Measurements from ENCODE around the gene UBAP1L.

Gene UBAP1L

DNA sequence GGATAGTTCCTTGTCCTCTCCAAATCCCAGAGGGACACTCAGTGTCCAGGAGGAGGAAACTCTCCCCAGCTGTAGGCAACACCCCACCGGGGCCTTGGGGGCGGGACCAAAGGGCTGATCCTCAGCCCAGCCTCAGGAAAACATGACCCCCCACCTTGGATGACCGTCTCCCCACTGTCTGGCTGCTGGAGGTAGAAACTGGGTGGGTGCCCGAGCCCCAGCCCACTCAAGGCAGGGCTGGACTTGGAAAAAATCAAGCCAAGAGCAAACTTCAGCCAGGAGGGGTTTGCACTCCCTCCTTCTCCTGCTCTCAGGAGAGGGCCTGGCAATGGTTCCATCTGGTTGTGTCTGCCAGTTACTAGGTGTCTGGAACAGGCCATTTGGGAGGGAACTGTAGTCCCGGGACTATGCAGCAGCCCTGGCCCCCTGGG is 43.6 kb downstream of the UBAP1L start:
- TF ChIP-seq, protein P1, sequence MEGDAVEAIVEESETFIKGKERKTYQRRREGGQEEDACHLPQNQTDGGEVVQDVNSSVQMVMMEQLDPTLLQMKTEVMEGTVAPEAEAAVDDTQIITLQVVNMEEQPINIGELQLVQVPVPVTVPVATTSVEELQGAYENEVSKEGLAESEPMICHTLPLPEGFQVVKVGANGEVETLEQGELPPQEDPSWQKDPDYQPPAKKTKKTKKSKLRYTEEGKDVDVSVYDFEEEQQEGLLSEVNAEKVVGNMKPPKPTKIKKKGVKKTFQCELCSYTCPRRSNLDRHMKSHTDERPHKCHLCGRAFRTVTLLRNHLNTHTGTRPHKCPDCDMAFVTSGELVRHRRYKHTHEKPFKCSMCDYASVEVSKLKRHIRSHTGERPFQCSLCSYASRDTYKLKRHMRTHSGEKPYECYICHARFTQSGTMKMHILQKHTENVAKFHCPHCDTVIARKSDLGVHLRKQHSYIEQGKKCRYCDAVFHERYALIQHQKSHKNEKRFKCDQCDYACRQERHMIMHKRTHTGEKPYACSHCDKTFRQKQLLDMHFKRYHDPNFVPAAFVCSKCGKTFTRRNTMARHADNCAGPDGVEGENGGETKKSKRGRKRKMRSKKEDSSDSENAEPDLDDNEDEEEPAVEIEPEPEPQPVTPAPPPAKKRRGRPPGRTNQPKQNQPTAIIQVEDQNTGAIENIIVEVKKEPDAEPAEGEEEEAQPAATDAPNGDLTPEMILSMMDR (IDR thresholded peaks at IDR 0.05; ENCODE audit: low read depth, low read length) = no peak
- TF ChIP-seq EZH2phosphoT487 (IDR thresholded peaks at IDR 0.05; ENCODE audit: low read depth) = no peak
- Histone ChIP-seq H3K4me1 (ENCODE audit: low read length) (peaks cover 7% of the 10 kb centered on the region), H3K27me3 (ENCODE audit: low read depth, low read length) (0 out of 2 replicates have a peak, but pooled peaks cover 5% of the 10 kb centered on the region), H3K9me3 (ENCODE audit: insufficient read depth, low read length) (no peaks in the 10 kb centered on the region), H2AFZ (ENCODE audit: low read depth, low read length) (no peak overlapping the region), H3K27ac (ENCODE audit: low read length) (no peak overlapping the region), H3K4me2 (ENCODE audit: low read length) (no peak overlapping the region), H3K9ac (ENCODE audit: low read length) (no peak overlapping the region), H4K20me1 (ENCODE audit: insufficient read depth, low read length) (no peaks in the 10 kb centered on the region), H3K79me2 (ENCODE audit: low read length) (no peaks in the 10 kb centered on the region), H3K36me3 (replicated peaks; ENCODE audit: low read depth, low read length) (no peaks in the 10 kb centered on the region), H3K4me3 (ENCODE audit: low read length) (no peak overlapping the region)

DNA sequence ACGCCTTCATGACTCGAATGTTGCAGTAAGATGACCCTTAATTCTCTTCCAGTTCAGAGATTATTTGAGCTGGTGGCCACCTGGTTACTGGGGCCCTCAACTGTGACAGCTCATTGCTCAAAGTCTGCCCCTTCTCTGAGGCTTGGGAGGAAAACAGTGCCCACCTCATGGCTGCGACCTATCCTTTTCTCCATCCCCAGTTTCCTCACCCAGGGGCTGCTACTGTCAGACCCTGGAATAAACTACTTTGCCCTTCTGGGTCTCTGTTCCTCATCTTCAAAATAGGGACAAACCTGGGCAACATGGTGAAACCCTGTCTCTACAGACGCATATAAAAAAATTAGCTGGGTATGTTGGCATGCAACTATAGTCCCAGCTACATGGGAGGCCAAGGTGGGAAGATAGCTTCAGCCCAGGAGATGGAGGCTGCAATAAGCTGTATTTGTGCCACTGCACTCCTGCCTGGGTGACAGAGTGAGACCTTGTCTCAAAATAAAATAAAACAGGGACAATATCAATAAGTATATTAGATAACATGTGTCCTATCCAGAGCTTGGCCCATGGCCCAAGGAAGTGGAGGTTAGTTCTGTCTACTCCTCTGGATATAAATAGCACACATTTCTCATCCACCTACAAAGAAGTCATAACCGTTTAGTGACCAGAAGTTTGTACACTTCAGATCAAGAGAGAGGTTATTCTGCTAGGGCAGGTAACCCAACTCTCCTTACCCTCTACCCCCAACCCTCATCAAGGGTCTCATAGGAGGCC is 45.0 kb downstream of the UBAP1L start:
- TF ChIP-seq, protein P1 (IDR thresholded peaks at IDR 0.05; ENCODE audit: low read depth, low read length) = no peak
- no peak for TF ChIP-seq EZH2phosphoT487 (IDR thresholded peaks at IDR 0.05; ENCODE audit: low read depth)
- Histone ChIP-seq H2AFZ (ENCODE audit: low read depth, low read length) (no peak overlapping the region), H3K4me3 (ENCODE audit: low read length) (no peak overlapping the region), H3K36me3 (replicated peaks; ENCODE audit: low read depth, low read length) (no peaks in the 10 kb centered on the region), H4K20me1 (ENCODE audit: insufficient read depth, low read length) (no peaks in the 10 kb centered on the region), H3K27ac (ENCODE audit: low read length) (no peak overlapping the region), H3K4me2 (ENCODE audit: low read length) (no peak overlapping the region), H3K9ac (ENCODE audit: low read length) (no peak overlapping the region), H3K27me3 (ENCODE audit: low read depth, low read length) (0 out of 2 replicates have a peak, but pooled peaks cover 9% of the 10 kb centered on the region), H3K9me3 (ENCODE audit: insufficient read depth, low read length) (no peaks in the 10 kb centered on the region), H3K4me1 (ENCODE audit: low read length) (peaks cover 7% of the 10 kb centered on the region), H3K79me2 (ENCODE audit: low read length) (no peaks in the 10 kb centered on the region)

DNA sequence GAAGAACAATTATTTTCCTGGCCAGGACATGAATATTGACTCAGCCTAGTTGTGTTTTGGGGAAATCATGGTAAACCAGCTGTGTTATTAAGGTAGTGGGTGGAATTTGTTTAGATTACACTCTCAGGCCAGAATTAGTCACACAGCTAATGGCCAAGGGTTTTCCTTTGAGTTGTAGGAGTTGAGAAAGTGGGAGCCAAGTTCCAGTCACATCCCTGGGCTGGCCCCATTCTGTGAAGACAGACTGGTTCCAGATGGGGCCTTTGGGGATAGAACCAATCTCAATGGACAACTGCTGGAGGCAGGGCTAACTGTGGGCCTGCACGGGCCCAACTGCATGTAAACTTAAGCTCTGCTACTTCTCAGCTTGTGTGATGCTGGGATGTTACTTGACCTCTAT is 45.8 kb downstream of the UBAP1L start:
- no peak overlapping the region for H3K9ac ChIP-seq (ENCODE audit: low read length)
- no peaks in the 10 kb centered on the region for H4K20me1 ChIP-seq (ENCODE audit: insufficient read depth, low read length)
- H3K4me1 ChIP-seq (ENCODE audit: low read length) = peaks cover 3% of the 10 kb centered on the region
- H3K27me3 ChIP-seq (ENCODE audit: low read depth, low read length) = 0 out of 2 replicates have a peak, but pooled peaks cover 9% of the 10 kb centered on the region
- H3K4me2 ChIP-seq (ENCODE audit: low read length) = no peak overlapping the region
- no peaks in the 10 kb centered on the region for H3K79me2 ChIP-seq (ENCODE audit: low read length)
- H2AFZ ChIP-seq (ENCODE audit: low read depth, low read length) = no peak overlapping the region
- H3K27ac ChIP-seq (ENCODE audit: low read length) = no peak overlapping the region
- H3K9me3 ChIP-seq (ENCODE audit: insufficient read depth, low read length) = no peaks in the 10 kb centered on the region
- H3K4me3 ChIP-seq (ENCODE audit: low read length) = no peak overlapping the region
- TF ChIP-seq EZH2phosphoT487 (IDR thresholded peaks at IDR 0.05; ENCODE audit: low read depth) = no peak
- TF ChIP-seq, protein P1 (IDR thresholded peaks at IDR 0.05; ENCODE audit: low read depth, low read length) = no peak
- no peaks in the 10 kb centered on the region for H3K36me3 ChIP-seq (replicated peaks; ENCODE audit: low read depth, low read length)

DNA sequence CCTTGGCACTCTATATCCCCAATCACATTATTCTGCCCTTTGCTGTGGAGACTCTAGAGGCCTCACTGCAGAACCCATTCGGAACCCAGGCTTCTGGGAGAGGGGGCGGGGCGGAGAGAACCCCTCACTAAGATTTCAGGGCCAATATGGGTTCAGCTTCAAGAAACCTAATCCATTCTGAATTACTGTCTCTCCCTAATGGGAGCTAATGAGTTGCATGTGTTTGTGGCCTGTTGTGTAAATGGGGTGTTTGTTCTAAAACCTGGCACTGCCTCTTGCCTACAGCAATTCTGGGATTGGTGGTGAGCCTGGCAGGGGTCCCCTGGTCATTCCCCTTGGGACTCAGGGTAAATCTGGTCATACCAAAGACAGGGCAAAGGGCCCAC is 46.6 kb downstream of the UBAP1L start:
- Histone ChIP-seq H3K79me2 (ENCODE audit: low read length) (no peaks in the 10 kb centered on the region), H3K9ac (ENCODE audit: low read length) (no peak overlapping the region), H3K4me3 (ENCODE audit: low read length) (no peak overlapping the region), H2AFZ (ENCODE audit: low read depth, low read length) (no peak overlapping the region), H3K36me3 (replicated peaks; ENCODE audit: low read depth, low read length) (no peaks in the 10 kb centered on the region), H3K27ac (ENCODE audit: low read length) (no peak overlapping the region), H3K9me3 (ENCODE audit: insufficient read depth, low read length) (no peaks in the 10 kb centered on the region), H4K20me1 (ENCODE audit: insufficient read depth, low read length) (no peaks in the 10 kb centered on the region), H3K4me1 (ENCODE audit: low read length) (no peaks in the 10 kb centered on the region), H3K27me3 (ENCODE audit: low read depth, low read length) (0 out of 2 replicates have a peak, but pooled peaks cover 9% of the 10 kb centered on the region), H3K4me2 (ENCODE audit: low read length) (no peak overlapping the region)
- TF ChIP-seq EZH2phosphoT487 (IDR thresholded peaks at IDR 0.05; ENCODE audit: low read depth) = no peak
- TF ChIP-seq, protein P1 (IDR thresholded peaks at IDR 0.05; ENCODE audit: low read depth, low read length) = no peak
